Measurements from ENCODE around the gene COL1A2. TPM values are rescaled to one million over a fixed set of nuclear protein-coding genes. Genes with fewer than 3 reads are reported as not detected.
A peak's percentile ranks its signal among the peaks of the same experiment; 100 is the strongest.

Gene COL1A2
- total and polyA plus RNA-seq, 7 donors = 10.8 to 85.0 (median 24.5) TPM

- peaks cover 5% of the 10 kb centered on the region for H3K4me1 ChIP-seq
Observed at GRCh38 chr7:94367949-94368348, 26.7 kb upstream of the COL1A2 start.

DNA sequence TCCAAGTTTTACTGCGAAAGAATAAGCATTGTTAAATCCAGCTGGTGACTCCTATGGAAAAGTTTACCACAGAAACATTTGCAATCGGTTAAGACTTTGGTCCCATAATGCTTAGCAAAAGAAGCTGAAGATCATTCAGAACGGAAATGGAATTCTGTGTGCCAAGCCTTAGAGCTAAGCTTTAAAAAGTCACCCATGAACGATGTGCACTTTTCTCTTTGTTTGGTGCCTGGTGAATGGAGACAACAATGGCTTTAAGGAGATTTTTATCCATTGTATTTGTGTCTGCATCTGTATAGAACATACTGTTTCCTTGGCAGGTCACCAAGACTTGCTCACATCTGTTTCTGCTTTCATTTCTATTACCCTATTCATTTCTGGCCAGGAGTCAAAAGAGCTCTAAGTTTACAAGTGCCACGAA lies 26.3 kb upstream of the COL1A2 start:
- 4 to 8% (median 6%) methylated on average over 5 of the region's 5 CpGs for WGBS, 3 donors
- Histone ChIP-seq H3K4me3 (peak overlapping the region; percentile 15), H3K27ac (no peak overlapping the region), H3K4me1 (peaks cover 5% of the 10 kb centered on the region), H3K27me3 (ENCODE audit: insufficient read depth in 3 of 3, low read length in 2 of 3) (no peaks in the 10 kb centered on the region), H3K9me3 (no peaks in the 10 kb centered on the region), H3K36me3 (ENCODE audit: insufficient read depth in 1 of 2, low read depth in 1 of 2) (no peaks in the 10 kb centered on the region)
- DNase-seq (no peak), ATAC-seq (peak in 1 of 4 donors; percentile 42)
- intact Hi-C loops (cut with DNase I) = no loop called here
- TF ChIP-seq CTCF (IDR thresholded peaks at IDR 0.05) = no peak

More at GRCh38 chr7:94367949-94368348, 26.7 kb upstream of the COL1A2 start:
- Histone ChIP-seq H3K9me3 (no peaks in the 10 kb centered on the region), H3K36me3 (ENCODE audit: insufficient read depth in 1 of 2, low read depth in 1 of 2) (no peaks in the 10 kb centered on the region), H3K27ac (no peak overlapping the region), H3K27me3 (ENCODE audit: insufficient read depth in 3 of 3, low read length in 2 of 3) (no peaks in the 10 kb centered on the region), H3K4me3 (peak overlapping the region; percentile 15)
- intact Hi-C loops (cut with DNase I) = no loop called here
- ATAC-seq = no peak
- no peak for DNase-seq
- no peak for TF ChIP-seq CTCF (IDR thresholded peaks at IDR 0.05)
- WGBS, 3 donors = 42 to 51% (median 48%) methylated on average over 2 of the region's 2 CpGs

DNA sequence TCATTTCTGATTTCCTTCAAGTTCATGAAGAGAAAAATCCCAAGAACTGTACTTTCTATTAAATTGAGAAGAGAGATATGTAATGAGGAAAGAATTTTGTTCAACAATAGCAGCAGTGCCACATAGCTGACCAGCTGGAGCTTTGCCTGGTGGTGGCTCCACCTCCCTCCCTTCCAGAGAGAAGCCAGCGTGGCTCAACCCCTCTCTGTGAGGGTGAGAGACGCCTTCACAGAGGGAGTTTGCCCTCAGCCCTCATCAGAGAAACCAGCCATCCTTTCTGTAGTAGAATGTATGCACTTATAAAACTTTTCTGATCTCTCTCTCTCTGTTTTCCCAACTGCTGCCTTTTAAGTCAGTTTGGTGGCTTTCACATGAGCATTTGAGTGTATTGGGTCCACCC lies 20.5 kb upstream of the COL1A2 start:
- intact Hi-C loops (cut with DNase I) = no loop called here
- peak overlapping the region; percentile 61 for H3K27ac ChIP-seq
- H3K36me3 ChIP-seq (ENCODE audit: insufficient read depth in 1 of 2, low read depth in 1 of 2) = no peaks in the 10 kb centered on the region
- H3K4me3 ChIP-seq = no peak overlapping the region
- no peaks in the 10 kb centered on the region for H3K4me1 ChIP-seq
- H3K27me3 ChIP-seq (ENCODE audit: insufficient read depth in 3 of 3, low read length in 2 of 3) = peaks cover 0 to 3% (median 0%) of the 10 kb centered on the region in 3 donors
- no peaks in the 10 kb centered on the region for H3K9me3 ChIP-seq
- 10 to 18% (median 16%) methylated on average over 2 of the region's 2 CpGs for WGBS, 3 donors
- DNase-seq (peak; percentile 76 to 83), ATAC-seq (peak; percentile 48 to 73 (median 64))
- TF ChIP-seq CTCF (IDR thresholded peaks at IDR 0.05) = no peak

- intact Hi-C loops (cut with DNase I) = no loop called here
- Histone ChIP-seq H3K4me1 (no peaks in the 10 kb centered on the region), H3K27me3 (ENCODE audit: insufficient read depth in 3 of 3, low read length in 2 of 3) (peaks cover 0 to 3% (median 0%) of the 10 kb centered on the region in 3 donors), H3K4me3 (peak overlapping the region; percentile 25), H3K9me3 (no peaks in the 10 kb centered on the region), H3K27ac (peak overlapping the region; percentile 61), H3K36me3 (ENCODE audit: insufficient read depth in 1 of 2, low read depth in 1 of 2) (no peaks in the 10 kb centered on the region)
- DNase-seq = no peak
- peak; percentile 44 to 87 (median 72) for ATAC-seq
- 12 to 30% (median 15%) methylated on average over 5 of the region's 5 CpGs for WGBS, 3 donors
- TF ChIP-seq CTCF (IDR thresholded peaks at IDR 0.05) = no peak
Observed at GRCh38 chr7:94374721-94375566, 19.8 kb upstream of the COL1A2 start.
